Femur (tissue), 1 donor: ENCODE measurements around the gene PLSCR4.

Experiments
- DNase-seq: peaks from one replicate; pipeline ENCODE4 v3.0.0-alpha.2; 2017

PLSCR4 gene

DNA sequence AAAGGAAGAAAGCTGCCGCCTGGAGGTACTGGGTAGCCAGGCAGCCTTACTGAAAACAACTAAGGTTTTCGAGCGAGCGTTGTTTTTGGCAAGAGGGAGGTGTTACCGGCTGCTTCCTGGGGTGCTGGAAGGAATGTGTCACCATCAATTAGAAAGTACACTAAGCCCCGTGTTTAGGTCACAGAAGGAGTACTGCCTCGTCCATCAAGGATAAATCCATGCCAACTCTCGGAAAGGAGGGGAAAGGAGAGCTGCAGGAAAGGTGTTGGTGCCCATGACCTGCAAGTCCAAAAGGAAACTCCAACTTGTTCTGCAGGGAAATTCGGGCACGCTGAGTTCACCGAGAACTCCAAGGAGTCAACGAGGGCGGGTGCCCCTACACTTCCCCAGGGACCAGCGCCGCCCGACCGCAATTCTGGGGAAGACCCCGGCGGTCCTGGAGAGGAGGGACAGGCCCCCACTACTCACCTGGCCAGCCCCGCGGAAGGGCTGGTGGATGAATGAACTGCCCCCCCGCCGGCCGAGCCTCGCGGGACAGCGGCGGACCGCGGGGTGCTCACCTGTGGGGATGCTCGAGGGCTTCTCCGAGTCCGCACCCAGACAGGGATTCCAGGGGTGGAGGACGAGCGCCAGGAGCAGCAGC is 90.5 kb downstream of the PLSCR4 start:
- DNase-seq, result peak; percentile 84

- DNase-seq, result no peak
Measured at GRCh38 chr3:146159616-146160320, 91.1 kb downstream of the PLSCR4 start.

- no peak for DNase-seq
Measured at GRCh38 chr3:146159037-146159436, 91.9 kb downstream of the PLSCR4 start.

GRCh38 chr3:146157325-146158060 is 93.4 kb downstream of the PLSCR4 start:
- DNase-seq, result no peak

- DNase-seq, result no peak
Measured at GRCh38 chr3:146156666-146157314, 94.1 kb downstream of the PLSCR4 start.

DNA sequence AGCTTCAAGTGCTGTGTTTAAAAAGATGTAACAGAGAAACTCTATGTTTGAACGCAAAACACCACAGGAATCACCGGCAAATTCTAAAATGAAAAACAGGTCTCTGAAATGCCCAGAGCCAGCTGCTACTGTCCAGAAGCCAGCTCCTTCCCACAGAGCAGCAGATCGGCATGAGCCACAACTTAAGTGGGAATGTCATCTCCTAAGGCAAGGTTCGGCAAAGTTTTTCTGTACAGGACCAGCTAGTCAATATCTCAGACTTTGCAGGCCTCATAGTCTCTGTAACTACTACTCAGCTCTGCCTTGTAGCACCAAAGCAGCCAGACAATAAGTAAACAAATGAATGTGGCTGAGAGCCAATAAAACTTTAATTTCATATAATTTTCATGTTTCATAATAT is 94.8 kb downstream of the PLSCR4 start:
- DNase-seq, result peak; percentile 55

- no peak for DNase-seq
Measured at GRCh38 chr3:146154995-146155394, 95.9 kb downstream of the PLSCR4 start.

- no peak for DNase-seq
Measured at GRCh38 chr3:146154316-146154715, 96.6 kb downstream of the PLSCR4 start.

DNA sequence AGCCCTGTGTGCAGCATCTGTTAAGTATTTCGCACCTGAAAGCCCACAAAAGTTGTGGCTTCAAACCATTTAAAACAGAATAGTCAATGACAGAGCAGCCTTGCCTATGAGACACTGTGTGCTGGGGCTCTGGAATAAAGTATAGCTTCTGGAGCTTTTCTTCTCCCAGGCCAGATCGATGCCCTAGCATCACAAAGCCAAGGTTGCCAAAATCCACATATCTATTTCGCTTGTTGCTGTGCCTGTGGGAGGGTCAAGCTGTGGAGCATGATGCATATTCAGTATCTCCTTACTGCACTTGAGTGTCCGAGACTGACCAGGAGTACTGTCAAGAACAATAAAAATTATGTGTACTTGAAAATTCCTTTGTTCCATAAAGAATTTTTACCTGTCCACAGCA is 97.5 kb downstream of the PLSCR4 start:
- no peak for DNase-seq

DNA sequence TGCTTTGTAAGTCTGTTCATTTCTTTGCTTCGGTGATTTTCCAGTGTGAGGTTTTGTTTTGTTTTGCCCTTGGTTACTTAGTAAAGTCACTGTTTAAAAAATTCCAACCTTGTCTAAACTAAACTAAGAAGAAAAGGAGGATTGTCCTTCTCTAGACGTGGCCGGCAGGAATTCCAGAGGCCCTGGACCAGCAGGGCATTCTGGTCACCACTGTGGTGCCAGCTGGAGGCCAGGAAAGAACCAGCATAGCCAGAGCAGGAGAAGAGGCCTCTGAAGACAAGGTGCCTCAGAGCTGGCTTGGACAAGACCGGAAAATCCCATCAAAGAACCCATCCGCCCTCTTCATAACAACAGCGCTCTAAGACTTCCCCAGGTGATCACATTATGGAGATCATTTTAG is 98.1 kb downstream of the PLSCR4 start:
- DNase-seq, result no peak

DNA sequence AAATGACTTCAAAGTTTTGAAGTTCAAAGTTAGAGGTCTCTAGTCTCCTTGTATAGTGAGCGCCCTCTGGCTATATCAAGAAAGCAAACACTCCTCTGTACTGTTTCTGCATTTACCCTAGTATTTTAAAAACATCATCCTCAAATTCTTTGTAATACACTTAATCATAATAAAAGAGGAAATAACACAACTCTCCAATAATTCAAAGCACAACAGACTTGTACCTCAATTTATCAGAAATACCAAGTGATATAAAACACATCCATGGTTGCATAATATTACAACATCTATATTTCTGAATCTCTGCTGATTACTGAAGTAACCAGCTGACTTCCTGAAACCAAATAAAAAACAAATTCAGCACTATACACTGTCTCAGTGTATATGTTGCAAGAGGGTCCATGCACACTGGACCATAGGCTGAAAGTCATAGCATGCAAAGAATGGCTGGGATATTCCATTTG is 102.4 kb downstream of the PLSCR4 start:
- DNase-seq, result no peak

DNA sequence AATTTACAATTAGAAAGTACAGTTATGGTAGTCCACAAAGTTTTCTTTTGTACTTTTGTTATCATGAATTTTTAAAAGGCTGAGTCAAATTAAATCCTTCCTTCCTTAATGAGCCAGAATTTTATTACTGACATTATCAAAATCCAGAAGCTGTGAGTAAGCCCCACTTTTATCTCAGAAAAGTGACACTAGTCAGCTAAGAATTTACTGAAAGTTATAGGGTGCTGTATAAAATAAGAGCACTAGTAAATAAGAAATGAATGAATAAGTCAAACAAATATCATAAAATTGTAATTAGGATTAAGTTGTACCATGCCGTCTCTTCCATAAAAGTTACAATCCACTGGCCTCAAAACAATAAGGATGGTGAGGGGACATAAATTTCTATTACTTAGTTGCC is 105.3 kb downstream of the PLSCR4 start:
- DNase-seq, result no peak

- no peak for DNase-seq
Measured at GRCh38 chr3:146142757-146143156, 108.1 kb downstream of the PLSCR4 start.
